Activated naive CD4-positive, alpha-beta T cell treated with anti-CD3 and anti-CD28 coated beads, Interleukin-2, amount 50 U/mL, for 72 hours (primary cell): ENCODE measurements around the gene INTS11. TPM values are rescaled to one million over a fixed set of nuclear protein-coding genes. Genes with fewer than 3 reads are reported as not detected.
A peak's percentile ranks its signal among the peaks of the same experiment; 100 is the strongest.

Experiments
- ATAC-seq, 2 donors: fragments of 150-1000 bp; cut with Tn5 transposase; 2 replicates each; pipeline ENCODE4 v1.10.0; 2021; ENCODE audit warnings: mild to moderate bottlenecking in 2 of 2, moderate library complexity in 2 of 2
- DNase-seq, 2 donors: peaks; one replicate each; pipeline ENCODE4 v3.0.0; 2021 to 2022; ENCODE audit warnings: low spot score in 2 of 2
- H3K27ac Mint-ChIP-seq, 2 donors: one replicate each; pipeline ENCODE4 v1.8.0; 2022; ENCODE audit warnings: mild to moderate bottlenecking in 2 of 2, mixed read lengths in 2 of 2
- H3K36me3 Mint-ChIP-seq, 2 donors: one replicate each; pipeline ENCODE4 v1.8.0; 2022; ENCODE audit warnings: mixed read lengths in 2 of 2
- H3K9me3 Mint-ChIP-seq, 2 donors: one replicate each; pipeline ENCODE4 v1.8.0; 2022; ENCODE audit warnings: mixed read lengths in 2 of 2
- total RNA-seq, 2 donors: library from RNA; stranded (reverse); gene quantifications; one replicate each; pipeline ENCODE4 v1.2.3, GENCODE V29; 2022

INTS11 gene
- total RNA-seq, 2 donors from 2014 or later = 119 to 142 TPM

GRCh38 chr1:1278620-1279019 is 45.8 kb downstream of the INTS11 start:
- DNase-seq (no peak), ATAC-seq (no peak)
- Mint-ChIP-seq H3K36me3 (no peaks in the 10 kb centered on the region), H3K9me3 (no peaks in the 10 kb centered on the region), H3K27ac (no peak overlapping the region)

GRCh38 chr1:1275836-1276235 is 48.6 kb downstream of the INTS11 start:
- DNase-seq (no peak), ATAC-seq (no peak)
- no peaks in the 10 kb centered on the region for H3K9me3 Mint-ChIP-seq

GRCh38 chr1:1274931-1275431 is 49.5 kb downstream of the INTS11 start:
- DNase-seq (no peak), ATAC-seq (no peak)
- Mint-ChIP-seq H3K36me3 (peaks cover 13 to 14% of the 10 kb centered on the region in 2 donors), H3K9me3 (no peaks in the 10 kb centered on the region), H3K27ac (peak overlapping the region in 1 of 2 donors; percentile 68)

More at GRCh38 chr1:1275836-1276235, 48.6 kb downstream of the INTS11 start:
- H3K27ac Mint-ChIP-seq = no peak overlapping the region
- H3K36me3 Mint-ChIP-seq = peaks cover 13 to 14% of the 10 kb centered on the region in 2 donors

GRCh38 chr1:1274299-1274930 is 50.0 kb downstream of the INTS11 start:
- ATAC-seq = no peak
- no peaks in the 10 kb centered on the region for H3K9me3 Mint-ChIP-seq
- H3K27ac Mint-ChIP-seq = peak overlapping the region in 1 of 2 donors; percentile 68
- H3K36me3 Mint-ChIP-seq = peaks cover 13 to 14% of the 10 kb centered on the region in 2 donors
- no peak for DNase-seq

GRCh38 chr1:1273512-1274298 is 50.8 kb downstream of the INTS11 start, which contains the start of gene UBE2J2:
UBE2J2 (minus strand) TSS chr1:1273854; CDS start chr1:1267992, 5,862 bp downstream.
- peak; percentile 97 to 98 for ATAC-seq
- Mint-ChIP-seq H3K36me3 (peaks cover 13 to 14% of the 10 kb centered on the region in 2 donors), H3K27ac (peak within 1 kb of the TSS; percentile 89 to 93)

GRCh38 chr1:1273209-1273511 is 51.3 kb downstream of the INTS11 start:
- ATAC-seq = peak in 1 of 2 donors; percentile 7
- H3K9me3 Mint-ChIP-seq = no peaks in the 10 kb centered on the region
- H3K36me3 Mint-ChIP-seq = peaks cover 13 to 14% of the 10 kb centered on the region in 2 donors
- DNase-seq = no peak
- peak overlapping the region; percentile 89 to 93 for H3K27ac Mint-ChIP-seq

More at GRCh38 chr1:1273512-1274298, 50.8 kb downstream of the INTS11 start, which contains the start of gene UBE2J2:
- H3K9me3 Mint-ChIP-seq = no peaks in the 10 kb centered on the region
- peak; percentile 90 to 92 for DNase-seq

GRCh38 chr1:1272341-1273208 is 51.9 kb downstream of the INTS11 start:
- no peak for DNase-seq
- Mint-ChIP-seq H3K36me3 (peaks cover 13 to 14% of the 10 kb centered on the region in 2 donors), H3K9me3 (no peaks in the 10 kb centered on the region), H3K27ac (peak overlapping the region; percentile 89 to 93)
- ATAC-seq = no peak

GRCh38 chr1:1270813-1271212 is 53.6 kb downstream of the INTS11 start:
- Mint-ChIP-seq H3K36me3 (peaks cover 13 to 14% of the 10 kb centered on the region in 2 donors), H3K9me3 (no peaks in the 10 kb centered on the region), H3K27ac (peak overlapping the region; percentile 88 to 89)
- ATAC-seq = no peak
- DNase-seq = no peak

DNA sequence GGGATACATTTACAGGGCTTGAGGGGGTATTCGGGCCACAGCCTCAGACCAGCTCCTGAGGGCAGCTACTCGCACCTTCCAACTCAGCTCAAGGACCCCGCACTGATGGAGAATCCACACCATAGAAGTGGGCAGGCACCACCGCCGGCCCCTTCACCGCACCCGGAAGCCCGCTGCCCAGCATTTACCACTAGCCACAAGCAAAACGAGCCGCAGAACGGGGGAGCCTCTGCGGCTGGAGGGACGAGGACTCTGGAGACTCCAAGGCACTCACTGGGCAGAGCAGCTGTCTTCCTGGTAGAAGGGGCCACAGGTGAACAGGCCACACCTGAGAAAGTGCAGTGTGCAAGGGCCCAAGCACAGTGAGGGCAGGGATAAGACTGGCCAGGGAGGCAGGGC is 56.2 kb downstream of the INTS11 start:
- peaks cover 13 to 14% of the 10 kb centered on the region in 2 donors for H3K36me3 Mint-ChIP-seq
- no peaks in the 10 kb centered on the region for H3K9me3 Mint-ChIP-seq
- no peak overlapping the region for H3K27ac Mint-ChIP-seq
- DNase-seq (no peak), ATAC-seq (no peak)

- peaks cover 8 to 11% of the 10 kb centered on the region in 2 donors for H3K36me3 Mint-ChIP-seq
- ATAC-seq = no peak
- H3K27ac Mint-ChIP-seq = no peak overlapping the region
Observed at GRCh38 chr1:1267488-1268283, 56.8 kb downstream of the INTS11 start.

GRCh38 chr1:1264868-1265272 is 59.6 kb downstream of the INTS11 start:
- Mint-ChIP-seq H3K9me3 (no peaks in the 10 kb centered on the region), H3K36me3 (peaks cover 2 to 5% of the 10 kb centered on the region in 2 donors), H3K27ac (no peak overlapping the region)
- no peak for ATAC-seq
- DNase-seq = no peak

More at GRCh38 chr1:1267488-1268283, 56.8 kb downstream of the INTS11 start:
- H3K9me3 Mint-ChIP-seq = no peaks in the 10 kb centered on the region
- no peak for DNase-seq

DNA sequence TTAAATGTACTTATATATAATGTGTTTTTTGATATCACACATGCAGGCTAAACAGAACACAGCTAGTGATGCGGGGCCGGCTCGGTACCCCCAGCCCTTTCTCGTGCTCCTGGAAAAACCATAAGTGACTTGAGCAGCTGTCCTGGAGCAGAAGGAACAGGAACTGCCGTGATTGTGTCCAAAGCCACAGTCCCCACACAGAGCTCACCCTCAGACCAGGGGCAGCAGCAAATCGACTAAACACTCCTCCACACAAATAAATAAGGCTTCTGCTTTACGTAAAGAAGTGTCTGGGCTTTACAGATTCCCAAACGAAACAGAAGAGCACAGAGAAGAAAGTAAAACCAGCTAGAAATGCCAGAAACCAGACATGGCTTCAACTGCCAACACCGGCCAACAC is 60.4 kb downstream of the INTS11 start:
- ATAC-seq (no peak), DNase-seq (no peak)
- H3K9me3 Mint-ChIP-seq = no peaks in the 10 kb centered on the region
- H3K27ac Mint-ChIP-seq = no peak overlapping the region
- H3K36me3 Mint-ChIP-seq = peaks cover 5 to 9% of the 10 kb centered on the region in 2 donors

- Mint-ChIP-seq H3K9me3 (no peaks in the 10 kb centered on the region), H3K36me3 (peaks cover 5 to 10% of the 10 kb centered on the region in 2 donors), H3K27ac (no peak overlapping the region)
- DNase-seq = no peak
- ATAC-seq = no peak
Observed at GRCh38 chr1:1262758-1263157, 61.7 kb downstream of the INTS11 start.

GRCh38 chr1:1262071-1262470 is 62.4 kb downstream of the INTS11 start:
- Mint-ChIP-seq H3K9me3 (no peaks in the 10 kb centered on the region), H3K27ac (no peak overlapping the region), H3K36me3 (peaks cover 5 to 13% of the 10 kb centered on the region in 2 donors)
- no peak for ATAC-seq
- DNase-seq = no peak
